ENCODE measurements around the gene GABRB1.
"Not testable (repeated sequence)": the region's sequence is repeated elsewhere in the genome, so short reads cannot be mapped to it uniquely, and the experiment has no call there.

Gene GABRB1

DNA sequence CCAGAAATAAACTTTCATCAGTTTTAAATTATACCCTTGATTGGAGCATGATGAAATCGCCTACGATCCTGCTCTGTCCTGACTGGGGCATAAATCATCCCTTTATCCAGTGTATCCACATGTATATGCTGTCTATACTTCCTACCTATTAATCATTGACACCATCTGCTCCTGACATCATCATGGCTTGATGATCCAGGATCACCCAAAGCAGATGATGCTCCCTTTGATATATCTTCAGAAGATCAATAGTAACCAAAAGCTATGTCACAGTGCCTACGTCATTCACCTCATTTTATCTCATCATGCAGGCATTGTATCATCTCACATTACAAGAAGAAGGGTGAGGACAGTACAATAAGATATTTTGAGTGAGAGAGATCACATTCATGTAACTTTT is 294.7 kb downstream of the GABRB1 start:
- no peak for DNase-seq

DNA sequence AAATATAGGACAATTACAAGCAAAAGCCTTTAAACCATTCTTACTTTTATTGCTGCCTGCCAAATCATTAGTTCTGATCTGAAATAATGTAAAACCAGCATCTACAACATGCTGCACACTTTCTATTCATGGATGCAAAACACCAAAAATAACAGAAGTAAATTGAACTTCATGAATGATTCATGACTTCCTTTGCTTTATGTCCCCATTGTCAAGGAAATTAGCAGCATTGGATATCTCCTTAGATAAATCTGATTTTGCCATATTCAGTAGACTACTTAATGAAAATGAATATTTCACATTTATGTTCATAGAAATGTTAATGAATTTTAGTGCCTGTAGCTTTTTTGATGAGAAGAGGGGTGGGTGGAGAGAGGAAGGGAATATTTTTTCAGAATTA is 299.5 kb downstream of the GABRB1 start:
- DNase-seq = no peak

DNA sequence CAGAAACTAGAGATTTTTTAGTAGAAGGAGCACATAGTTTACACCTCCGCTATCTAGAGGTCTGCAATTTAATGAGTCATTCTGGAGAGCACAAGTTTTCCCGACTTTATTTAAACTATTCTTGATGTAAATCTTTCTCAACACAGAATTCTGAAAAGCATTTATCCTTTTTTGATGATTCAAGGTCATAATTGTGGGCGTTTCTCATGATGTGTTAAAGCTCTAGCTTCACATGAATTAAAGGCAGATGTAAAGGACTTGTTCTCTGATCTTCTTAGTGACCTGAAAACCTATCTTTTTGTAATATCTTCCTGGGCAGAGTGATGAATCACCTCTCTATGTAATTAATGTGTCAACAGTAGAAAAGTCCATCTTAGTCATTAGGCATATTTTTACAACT is 303.3 kb downstream of the GABRB1 start:
- DNase-seq = no peak

DNA sequence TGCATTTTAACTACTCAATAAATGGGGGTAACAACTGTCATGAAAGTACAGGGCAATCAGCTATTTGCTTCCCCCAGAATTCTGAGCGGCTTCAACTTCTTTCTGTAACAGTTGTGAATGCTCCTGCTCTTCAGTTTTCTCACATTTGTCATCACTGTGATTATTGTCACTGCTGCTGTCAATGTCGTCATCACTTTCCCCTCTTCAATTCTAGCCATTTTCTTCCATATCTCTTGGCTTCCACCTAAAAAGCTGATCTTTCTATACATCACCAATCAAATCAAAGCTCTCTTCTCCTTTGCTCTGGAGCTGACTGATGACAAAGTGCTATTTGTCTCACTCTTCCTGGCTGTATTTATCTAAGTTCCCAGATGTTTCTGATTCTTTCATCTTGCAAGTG is 306.5 kb downstream of the GABRB1 start:
- no peak for DNase-seq

DNA sequence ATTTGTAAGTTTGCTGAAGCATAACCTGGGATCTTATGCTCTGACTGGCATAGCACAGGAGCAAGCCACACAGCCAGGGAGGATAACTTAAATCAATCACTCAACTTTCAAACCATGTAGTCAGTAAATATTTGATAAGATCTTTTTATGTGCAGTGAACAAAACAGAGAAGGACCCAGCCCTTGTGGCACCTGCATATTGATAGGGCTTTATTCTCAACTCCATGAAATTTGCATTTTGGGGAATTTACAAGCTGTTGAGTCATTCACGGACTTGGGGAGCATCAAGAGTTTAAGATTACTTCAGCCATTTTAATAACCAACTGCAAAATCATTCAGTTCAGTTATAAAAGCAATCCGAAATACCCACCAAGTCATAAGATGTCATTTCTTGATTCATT is 309.5 kb downstream of the GABRB1 start:
- no peak for DNase-seq

DNA sequence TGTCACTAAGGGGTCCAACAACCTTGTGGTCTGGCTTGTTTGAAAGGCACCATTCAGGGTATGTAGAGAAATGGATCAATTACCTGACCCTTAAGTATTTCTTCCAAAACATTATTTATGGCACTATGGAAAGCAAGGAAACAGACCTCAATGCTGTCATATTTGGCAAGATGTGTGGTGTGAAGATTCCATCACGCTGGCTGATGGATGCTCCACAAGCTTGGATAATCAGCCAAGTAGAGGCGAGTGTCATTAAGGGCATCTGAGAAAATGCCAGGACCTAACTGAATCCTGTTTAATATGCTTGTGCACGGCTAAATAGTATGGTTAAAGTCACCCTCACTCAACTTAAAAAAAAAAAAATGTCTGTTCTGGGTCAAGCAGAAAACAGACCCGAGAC is 311.4 kb downstream of the GABRB1 start:
- no peak for DNase-seq

DNA sequence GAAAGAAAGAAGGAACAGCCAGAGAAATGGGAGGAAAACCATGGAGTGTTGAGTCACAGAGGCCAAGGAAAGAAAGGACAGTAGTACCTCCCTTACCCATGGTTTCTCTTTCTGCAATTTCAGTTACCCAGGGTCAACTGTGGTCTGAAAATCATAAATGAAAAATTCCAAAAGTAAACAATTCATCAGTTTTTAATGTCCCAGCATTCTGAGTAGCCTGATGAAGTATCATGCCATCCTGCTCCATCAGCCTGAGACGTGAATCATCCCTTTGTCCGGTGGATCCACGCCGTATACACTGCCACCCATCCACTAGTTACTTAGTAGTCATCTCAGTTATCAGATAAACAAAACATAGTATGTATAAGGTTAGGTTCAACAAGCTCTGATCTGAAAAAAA is 318.0 kb downstream of the GABRB1 start:
- DNase-seq = no peak

DNA sequence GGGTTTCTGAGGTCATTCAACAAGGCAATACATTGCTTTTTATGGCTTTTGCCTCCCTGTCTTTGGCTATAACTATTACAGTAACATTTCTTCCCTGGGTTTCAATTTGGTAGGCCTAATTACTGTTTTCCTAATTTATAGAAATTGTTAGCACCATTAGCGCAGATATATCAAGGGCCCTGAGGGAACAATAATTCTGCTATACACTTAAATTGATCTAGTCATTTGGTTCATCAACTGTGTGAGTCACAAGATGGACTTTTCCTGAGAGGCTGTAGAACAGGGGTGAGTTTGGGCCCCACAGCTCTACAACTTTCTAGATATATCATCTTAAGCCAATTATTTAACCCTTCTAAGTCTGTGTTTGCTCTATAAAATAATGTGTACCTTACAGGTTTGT is 324.2 kb downstream of the GABRB1 start:
- DNase-seq = no peak

DNA sequence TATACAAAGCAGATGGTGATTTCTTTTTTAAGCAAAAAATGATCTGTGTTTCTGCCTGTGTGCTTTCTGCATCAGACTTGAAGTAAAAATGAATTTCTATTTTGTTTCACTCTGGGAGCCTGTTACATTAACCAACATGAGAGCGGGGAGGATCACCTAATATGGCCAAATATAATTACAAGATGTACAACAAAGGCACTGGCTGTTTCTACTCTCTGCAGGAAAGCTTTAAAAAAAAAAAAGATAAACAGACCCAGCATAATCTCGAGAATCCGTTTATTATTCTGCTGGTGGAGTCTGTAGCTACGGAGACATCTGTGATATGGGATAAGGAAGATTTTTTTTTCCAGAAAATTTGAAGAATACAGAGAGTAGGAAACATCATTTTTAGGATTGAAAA is 328.5 kb downstream of the GABRB1 start:
- no peak for DNase-seq

DNA sequence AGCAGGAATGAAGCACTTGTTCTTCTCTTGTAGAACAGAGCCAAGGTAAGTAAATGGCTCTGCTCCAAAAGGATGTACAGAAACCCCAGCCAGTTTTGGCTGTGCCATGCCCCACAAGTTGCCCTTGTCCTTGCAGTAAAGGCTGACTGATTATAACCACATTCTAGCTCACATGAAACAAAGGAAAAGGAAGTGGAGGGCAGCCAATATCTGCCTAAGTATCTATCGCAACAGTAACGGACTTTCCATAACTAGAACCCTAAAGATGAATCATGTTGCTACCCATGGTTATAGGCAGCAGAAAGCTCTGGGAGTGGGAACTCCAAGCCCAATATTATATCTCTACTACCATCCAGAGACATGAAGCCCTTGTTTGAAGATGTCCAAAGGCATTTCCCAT is 336.4 kb downstream of the GABRB1 start:
- DNase-seq = no peak

DNA sequence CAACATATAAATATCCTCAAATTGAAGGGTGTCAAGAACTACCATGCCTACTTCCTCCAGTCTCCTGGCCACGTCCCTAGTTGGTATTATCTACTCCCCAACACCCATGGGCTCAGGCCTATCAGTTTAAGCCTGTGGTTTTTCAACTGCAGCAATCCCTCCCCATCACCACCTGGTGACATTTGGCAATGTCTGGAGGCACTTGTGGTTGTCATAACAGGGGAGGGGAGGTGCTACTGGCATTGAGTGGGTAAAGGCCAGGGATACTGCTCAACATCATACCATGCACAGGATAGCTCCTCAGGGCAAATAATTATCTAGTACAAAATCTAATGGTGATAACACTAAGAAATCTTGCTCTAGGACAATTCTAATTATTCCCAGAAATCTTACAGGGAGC is 336.8 kb downstream of the GABRB1 start:
- no peak for DNase-seq

DNA sequence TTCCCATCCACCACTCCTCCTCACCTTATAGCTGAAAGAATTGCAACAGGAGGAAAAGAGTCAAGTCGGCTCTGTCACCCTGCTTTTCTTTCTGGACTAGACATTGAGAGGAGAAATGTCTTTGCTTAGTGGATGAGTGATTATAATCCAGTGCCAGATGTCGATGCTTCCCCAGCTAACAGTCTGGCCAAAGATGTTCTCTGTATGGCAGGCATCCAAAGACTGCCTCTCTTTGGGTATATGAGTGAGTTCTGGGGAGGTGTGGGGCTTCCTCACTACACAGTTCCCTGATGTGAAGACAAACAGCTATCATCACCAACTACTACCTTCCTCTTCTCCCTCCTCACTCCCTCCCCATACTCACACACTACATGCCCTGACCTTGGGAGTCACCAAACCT is 341.2 kb downstream of the GABRB1 start:
- no peak for DNase-seq

DNA sequence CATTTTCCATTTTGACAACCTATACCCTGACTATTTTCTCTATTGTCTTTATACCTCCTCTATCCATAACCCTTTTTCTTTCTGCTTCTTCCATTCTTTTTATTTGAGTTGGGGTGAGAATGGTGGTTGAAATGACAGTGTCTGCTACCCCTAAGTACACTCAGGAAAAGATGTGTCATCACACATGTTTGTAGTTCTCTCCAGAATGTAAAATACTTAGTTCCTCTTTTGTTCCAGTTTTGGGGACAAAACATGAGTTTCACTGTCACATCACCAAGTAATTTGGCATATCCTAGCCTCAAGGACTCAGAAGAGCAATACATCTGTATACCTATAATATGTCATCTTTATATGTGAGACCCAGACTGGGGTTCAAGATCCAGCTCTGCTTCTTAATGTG is 341.8 kb downstream of the GABRB1 start:
- no peak for DNase-seq

DNA sequence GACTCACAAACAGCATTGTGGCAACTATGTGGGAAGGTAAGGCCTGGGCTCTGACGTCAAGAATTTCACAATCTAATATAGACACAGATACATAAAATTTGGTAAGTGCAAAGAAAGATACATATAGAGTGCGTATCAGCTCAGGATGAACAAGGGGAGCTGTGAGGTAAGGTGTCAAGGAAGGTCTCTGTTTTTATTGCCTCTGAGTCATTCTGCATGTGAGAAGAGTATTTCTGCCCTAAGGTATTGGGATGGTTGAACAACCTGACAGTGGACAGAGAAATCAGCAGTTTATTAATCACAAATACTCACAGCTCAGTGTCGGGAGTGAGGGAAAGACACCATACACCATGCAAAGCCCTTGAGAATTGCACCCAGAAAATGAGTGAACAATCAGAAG is 342.3 kb downstream of the GABRB1 start:
- DNase-seq = no peak

DNA sequence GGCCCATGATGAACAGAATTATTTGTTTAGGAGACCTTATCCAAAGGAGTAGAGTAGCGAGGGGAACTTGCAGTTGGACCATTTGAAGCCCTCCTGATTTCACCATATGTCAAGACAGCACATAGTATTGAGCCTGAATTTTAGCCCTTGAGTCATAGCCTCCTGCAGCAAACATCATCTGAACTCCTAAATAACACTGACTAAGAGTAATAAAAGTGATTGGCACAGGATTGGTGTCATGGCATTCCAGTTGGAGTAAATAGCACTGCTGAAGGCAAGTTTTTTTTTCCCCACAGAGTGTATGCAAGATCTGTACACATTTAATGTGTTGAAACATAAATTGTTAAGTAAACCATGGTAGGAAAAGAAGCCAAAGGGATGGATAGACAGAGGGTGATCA is 343.1 kb downstream of the GABRB1 start:
- DNase-seq = no peak

DNA sequence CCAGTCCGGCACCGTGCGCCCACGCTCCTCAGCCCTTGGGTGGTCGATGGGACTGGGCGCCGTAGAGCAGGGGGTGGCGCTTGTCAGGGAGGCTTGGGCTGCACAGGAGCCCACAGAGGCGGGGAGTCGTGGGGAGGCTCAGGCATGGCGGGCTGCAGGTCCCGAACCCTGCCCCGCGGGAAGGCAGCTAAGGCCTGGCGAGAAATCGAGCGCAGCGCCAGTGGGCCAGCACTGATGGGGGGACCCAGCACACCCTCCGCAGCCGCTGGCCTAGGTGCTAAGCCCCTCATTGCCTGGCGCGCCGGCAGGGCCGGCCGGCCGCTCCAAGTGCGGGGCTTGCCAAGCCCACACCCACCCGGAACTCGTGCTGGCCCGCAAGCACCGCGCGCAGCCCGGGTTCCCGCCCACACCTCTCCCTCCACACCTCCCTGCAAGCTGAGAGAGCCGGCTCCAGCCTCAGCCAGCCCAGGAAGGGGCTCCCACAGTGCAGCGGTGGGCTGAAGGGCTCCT is 346.7 kb downstream of the GABRB1 start:
- not testable (repeated sequence) for DNase-seq

DNA sequence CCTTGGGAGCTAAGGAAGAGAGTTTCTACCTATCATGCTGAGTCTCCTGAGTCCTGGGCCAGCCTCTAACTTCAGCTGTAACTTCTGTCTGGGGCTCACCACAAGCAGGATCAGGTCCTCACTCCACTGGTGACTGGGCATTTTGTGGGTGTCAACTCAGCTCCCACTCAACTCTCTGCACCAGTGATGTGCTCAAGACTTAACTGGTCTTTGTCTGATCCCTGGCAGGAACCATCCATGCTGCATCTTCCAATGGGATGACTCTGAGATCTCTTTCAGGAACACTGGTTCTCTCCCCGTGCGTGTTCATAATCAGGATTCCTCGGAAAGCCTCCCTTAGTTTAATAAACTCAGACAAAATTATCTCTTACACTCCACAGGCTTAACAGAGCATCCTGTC is 349.8 kb downstream of the GABRB1 start:
- DNase-seq = no peak

DNA sequence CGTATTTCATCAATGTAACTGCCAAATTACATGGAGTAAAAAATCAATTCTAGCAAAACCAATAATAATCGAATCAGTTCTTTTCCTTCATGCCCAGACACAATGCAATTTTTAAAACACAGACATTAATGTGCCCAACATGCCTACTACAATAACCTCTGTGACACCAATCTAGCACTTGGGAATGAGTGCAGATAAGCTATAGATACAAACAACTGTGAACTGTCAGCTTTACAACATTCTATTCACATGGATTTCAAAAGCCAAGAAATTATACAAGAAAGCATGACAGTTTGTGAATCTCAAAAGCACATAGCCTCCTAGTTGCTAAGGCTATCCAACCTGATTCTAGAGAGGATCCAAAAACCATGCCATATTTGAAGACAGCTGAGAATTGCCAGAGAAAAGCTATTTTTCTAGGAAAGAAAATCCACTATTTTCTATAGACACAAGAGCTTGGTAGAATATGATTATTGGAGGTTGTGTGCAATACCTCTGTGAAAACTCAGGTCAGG is 351.5 kb downstream of the GABRB1 start:
- no peak for DNase-seq

DNA sequence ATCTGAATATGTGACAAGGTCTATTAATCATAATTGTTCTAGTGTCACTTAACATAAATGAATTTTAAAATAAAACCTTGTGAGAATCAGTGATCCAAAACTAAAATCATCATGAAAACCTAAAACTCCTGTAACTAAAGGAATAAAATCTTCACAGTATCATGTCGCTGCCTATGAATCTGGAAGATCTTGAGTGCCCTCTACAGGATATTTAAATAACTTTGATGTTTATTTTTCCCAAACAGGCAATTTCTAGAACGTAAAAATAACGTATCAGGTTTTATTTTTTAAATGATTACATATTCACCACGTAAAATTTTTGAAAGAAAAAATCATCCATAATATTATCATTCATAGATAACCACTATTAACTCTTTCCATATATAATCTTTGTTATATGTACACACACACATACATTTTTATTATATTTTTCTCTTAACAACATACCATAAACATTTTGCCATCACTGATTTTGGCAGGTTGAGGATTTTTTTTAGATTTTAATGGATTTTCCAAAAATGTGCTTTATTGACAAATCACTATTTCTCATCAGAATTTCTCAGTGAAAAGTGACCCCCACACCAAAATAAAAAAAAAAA is 352.6 kb downstream of the GABRB1 start:
- DNase-seq = no peak

DNA sequence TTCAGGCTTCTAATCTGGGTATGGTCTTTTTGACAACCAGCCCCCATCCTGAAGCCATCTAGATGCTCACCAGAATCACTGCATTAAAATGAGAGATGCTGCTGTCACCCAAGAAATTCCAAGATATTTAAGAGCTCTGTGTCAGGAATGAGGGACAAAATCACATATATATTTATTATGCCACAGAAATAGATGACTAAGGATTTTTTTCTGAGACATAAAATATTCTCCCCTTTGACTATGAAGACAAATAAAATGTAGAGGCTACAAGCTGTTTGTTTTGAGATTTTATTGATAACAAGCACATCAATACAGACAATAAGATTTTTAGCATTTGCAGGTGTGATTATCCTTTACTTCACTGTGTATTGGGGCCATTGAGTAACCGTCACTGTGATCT is 354.8 kb downstream of the GABRB1 start:
- no peak for DNase-seq

DNA sequence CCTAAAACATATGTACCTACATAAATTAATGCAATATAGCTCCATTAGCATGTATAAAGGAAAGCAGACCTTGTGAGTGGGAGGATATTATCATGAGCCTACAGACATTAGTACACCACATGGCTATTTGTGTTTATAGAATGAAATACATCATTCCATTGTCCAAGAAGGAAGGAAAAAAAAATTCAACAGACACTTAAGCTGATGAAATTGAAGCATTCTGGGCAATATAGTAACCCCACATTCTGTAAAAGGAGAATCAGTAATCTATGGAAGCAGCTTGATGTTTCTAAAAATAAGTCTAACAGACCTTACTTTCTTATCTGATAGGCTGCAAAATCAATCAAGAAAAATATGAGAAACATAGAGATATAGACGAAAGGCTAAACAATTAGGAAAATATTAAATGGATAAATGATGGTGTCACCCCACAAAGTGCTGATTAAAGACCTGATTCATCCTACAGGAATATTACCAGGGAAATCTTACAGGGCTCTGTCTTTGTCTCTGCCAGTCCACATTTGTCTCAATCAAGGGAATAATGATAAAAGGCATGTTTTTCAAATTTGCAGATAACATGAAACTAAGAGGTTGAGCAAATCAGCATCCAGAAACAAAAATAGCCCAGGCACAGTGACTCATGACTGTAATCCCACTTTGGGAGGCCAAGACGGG is 355.3 kb downstream of the GABRB1 start:
- no peak for DNase-seq

DNA sequence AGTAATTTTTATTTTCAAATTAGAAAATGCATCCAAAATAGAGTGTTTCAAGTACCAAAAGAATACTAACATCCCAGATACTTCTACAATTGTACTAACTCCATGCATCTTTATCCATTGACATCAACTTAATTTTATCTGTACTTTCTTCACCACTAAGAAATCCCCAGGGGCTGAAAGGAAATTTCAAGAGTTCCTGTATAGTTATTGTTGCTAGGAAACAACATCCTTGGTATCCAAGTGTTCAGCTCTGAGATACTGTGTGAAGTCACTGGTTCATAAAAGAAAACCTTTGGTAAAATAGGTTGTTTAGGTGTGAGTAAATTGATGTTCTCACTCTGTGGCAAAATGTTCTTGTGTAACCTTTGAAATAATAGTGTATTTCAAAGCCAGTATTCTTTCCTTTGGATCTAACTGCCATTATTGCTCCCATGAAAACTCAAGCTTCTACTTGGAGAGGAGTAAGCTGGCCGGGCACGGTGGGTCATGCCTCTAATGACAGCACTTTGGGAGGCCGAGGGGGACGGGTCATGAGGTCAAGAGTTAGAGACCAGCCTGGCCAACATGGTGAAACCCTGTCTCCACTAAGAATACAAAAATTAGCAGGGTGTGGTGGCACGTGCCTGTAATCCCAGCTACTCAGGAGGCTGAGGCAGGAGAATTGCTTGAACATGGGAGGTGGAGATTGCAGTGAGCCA is 359.2 kb downstream of the GABRB1 start:
- DNase-seq = no peak

DNA sequence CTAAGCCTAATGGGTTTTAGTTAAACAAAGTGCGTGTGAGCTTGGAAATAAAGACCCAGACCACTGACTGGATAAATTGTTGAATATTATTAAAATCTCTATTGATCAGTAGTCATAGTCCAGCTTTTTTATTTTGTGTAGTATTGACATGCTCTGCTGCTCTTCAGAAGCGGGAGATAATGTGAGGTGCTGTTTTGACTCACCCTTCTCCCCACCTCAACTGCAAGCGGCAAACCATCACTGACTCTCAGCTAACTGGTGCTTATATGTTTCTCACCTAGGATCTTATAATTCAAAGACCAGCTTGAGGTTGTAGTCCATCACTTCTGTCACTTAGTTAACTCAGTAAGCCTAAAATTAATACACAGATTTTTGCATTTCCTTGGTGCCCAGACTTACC is 359.9 kb downstream of the GABRB1 start:
- DNase-seq = no peak

DNA sequence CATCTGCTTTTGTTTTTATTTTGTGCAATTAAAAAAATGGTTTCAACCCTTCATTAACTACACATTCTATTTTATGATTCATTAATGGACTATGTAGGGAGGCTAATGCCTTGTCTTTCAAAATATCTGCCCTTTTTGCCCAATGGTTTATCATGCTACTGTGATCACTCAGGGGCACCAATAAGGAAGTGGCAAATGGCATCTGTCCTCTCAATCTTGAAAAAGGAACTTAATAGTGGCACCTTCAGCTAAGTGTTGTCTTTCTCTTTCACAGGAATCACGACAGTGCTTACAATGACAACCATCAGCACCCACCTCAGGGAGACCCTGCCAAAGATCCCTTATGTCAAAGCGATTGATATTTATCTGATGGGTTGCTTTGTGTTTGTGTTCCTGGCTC is 375.0 kb downstream of the GABRB1 start:
- no peak for DNase-seq
